Fibroblast of upper back skin (primary cell): ENCODE measurements around the gene CLDN14.
A peak's percentile ranks its signal among the peaks of the same experiment; 100 is the strongest.

ENCODE experiments used
- DNase-seq: peaks from one replicate; pipeline ENCODE4 v3.0.0-alpha.2; 2013

The CLDN14 gene

DNA sequence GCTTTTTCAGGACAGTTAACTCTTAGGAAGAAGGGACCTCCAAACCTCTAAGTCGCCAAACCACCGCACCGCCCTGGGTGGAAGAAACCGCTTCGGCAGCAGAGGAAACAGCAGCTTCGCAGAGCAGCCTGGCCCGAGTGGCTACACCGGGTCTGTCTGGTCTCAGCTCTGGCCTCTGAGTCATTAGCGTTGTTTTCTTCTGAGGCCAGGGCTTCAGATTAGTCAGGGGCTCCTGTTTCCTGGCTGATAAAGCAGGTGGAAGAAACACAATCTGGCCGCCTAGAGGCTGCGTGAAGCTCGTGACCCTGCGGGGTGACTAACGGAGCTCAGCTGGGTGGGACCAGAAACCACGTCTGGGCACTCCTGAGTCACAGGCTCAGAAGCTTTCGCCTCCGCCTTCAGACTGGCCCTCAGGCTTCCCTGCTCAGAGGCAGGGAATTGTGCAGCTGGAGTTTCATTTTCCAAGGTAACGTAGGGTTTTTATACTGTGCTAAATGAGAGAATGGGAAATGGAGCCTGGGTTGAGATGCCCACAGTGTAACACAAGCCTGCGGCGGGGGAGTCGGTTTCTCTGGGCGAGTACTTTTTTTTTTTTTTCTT, 49.9 kb downstream of the CLDN14 start:
- peak; percentile 98 for DNase-seq

DNA sequence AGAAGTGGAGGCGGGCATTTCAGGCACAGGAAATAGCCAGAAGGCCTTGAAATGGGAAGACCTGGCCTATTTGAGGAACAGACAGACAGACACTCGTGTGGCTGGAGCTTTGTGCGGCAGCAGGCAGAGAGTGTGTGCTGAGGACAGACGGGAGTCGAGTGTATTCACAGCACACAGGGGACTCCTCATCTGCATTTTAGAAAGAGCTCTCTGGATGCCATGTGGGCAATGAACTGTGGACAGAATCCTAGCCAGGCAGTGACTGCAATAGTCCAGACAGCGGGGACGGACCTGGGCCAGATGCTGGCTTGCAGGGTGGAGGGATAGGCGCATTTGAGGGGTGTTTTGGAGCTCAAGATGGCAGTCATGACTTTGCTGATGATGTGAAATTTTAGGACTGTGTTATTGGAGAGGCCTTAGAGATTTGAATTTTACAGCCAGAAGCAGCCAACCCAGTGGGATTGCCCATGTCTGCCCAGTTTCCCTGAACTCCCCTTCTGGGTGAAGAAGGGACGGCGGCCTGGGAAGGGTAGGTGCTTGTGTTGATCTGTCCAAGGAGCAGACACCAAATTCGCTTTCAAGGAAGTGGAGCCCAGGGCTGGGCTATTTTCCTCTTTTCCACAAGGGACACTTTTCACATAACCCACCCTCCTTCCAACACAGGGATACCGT, 51.0 kb downstream of the CLDN14 start:
- no peak for DNase-seq

DNA sequence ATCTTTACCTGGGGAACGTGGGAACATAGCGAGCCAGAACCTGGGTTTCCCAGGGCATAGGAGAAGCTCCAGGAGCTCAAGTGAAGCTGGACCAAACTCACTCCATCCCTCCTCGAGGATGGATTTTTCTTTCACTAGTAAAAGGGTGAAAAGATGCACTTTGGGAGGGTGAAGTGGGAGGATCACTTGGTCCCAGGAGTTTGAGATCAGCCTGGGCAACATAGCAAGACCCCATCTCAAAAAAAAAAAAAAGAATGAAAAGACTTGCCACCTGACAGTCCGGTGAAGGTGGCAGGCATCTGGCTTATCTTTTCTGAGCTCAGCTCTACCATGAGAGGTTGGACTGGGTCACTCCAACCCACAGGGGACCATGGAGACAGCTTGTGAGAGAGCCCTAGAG, 52.4 kb downstream of the CLDN14 start:
- DNase-seq, result no peak

DNA sequence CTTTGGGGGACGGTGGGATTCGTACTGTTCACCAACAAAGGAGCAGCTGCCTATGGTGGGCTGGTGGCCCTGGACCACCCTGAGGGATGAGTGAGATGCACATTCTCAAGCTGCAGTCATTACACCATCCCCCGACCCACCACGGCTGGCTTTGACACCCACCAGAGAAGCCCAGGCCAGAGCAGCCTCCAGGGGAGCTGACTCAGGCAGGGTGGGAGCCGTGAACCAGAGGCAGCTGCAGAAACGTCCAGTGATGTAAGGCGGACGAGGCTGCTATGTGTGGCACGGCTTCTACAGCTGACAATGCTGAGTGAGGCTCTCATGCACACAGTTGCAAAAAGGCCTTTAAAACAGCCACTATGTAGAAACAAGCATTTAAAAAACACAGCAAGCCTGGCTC, 54.6 kb downstream of the CLDN14 start:
- peak; percentile 70 for DNase-seq

DNA sequence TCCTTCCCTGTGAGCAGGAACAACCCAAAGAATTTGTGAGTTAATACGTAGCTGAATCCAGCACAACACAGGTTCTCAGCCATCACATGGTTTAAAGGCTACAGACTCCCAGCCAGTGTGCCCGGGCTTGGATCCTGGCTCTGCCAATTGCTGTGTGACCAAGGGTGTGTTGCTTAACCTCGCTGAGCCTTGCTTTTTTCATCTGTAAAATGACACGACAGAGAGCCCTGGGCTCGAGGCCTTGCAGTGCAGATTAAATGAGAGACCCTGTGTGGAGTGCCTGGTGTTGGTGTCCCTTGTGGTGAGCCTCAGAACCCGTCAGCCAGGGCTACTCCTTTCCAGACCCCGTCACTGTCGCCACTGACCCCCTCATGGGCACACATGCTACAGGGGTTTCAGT, 55.3 kb downstream of the CLDN14 start:
- no peak for DNase-seq

DNA sequence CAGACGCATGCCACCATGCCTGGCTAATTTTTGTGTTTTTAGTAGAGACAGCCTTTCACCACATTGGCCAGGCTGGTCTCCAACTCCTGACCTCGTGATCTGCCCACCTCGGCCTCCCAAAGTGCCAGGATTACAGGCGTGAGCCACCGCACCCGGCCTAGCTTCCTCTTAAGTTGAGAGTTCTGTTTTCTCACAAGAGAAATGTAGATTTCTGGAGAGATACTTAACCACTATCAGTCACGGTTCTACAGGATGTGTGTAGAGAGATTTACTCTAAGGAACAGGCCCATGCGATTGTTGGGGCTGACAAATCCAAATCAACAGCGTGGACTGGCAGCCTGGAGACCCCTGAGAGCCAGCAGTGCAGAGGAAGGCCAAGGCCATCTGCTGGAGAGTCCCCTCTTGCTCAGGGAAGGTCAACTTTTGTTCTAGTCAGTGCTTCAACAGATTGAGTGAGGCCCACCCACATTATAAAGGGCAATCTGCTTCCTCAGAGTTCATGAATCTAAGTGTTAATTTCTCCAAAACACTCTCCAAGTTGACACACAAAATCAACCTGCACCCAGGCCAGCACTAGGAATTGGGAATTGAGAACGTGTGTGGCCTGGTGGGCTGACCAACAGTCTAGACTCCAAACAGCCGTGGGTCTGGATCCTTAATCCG, 56.0 kb downstream of the CLDN14 start:
- no peak for DNase-seq

DNA sequence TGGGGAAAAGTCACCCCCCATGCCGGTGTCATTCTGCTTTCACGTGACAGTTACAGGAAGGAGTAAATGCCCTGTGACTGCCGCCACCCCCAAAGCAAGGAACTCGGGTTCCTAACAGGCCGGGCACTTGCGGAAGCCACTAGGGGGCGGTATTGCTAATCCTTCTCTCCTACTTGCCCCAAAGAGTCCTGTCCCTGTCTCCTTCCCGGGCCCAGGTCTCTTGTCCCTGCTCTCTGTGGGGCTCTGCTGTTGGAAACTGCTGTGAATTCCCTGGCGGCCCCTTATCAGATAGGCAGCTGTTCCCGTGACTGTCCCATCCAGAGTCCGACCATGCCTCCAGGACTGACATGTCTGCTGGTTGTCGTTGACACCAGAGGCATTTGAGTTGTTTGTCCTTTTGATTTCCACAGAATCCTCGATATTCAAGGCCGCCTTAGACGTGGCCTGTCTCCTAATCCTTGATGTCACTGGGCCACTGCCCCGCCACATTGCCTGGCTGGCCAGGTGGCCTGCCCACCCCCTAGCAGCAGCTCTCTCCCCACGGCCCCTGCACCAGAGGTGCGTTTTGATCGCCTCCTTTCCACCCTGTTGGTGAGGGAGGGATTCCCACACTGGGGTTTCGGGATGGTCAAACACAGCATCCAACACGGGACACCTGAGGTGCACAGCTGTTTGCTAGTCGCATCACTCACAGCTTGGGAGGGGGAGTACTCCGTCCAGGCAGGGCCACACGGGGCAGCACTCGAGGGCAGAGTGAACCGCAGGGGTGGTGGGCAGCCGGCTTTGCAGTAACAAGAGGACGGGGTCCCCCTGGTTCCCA, 57.4 kb downstream of the CLDN14 start:
- peak; percentile 62 for DNase-seq

DNA sequence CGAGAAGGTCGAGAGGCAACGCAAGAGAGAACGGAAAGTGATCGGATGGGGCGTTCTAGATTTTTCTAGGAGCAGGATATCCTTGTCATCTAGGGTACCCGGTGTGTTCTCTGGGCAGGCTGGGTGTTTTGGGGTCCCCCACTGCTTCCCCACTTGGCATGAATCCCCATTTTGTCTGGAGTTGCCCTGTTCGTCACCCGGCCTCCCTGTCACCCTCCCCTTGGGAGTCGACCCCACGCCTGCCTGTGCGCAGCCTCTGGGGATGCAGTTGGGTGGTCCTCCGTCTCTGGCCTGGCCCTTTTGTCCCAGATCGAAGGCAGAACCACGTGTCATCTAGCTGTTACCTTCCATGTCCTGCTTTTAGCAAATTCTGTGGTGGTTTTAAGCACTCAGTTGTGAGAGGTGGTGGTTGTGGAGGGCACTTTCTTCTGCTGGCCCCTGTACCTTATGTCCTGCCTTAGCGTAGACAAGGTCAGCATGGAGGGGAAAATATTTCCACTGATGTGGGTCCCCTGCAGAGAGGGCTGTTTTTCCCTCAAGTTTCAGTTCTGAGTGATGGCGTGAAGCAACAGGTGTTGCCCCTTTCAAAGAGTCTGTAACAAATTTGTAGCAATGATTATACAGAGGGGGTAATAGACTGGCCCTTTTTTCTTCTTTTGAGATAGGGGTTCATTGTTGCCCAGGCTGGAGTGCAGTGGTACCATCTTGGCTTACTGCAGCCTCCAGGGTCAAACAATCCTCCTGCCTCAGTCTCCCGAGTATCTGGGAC, 59.2 kb downstream of the CLDN14 start:
- DNase-seq, result no peak

DNA sequence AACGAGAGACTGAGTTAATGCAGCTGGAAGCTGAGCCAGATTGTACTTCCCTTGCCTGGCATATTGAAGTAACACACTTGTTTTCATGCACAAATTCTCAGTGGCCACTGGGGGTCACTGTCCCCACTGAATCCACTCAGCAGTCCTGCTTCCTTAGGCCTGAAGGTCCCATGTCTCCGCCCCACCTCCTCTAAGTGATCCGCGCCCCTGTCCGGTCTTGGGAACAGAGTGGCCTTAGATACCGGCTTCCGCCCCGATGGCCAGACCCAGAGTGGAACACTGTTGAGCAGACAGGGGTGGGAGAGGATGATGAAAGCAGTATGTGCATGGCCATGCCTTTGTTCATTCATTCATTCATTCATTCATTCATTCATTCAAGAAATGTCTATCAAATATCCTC, 59.9 kb downstream of the CLDN14 start:
- peak; percentile 84 for DNase-seq

DNA sequence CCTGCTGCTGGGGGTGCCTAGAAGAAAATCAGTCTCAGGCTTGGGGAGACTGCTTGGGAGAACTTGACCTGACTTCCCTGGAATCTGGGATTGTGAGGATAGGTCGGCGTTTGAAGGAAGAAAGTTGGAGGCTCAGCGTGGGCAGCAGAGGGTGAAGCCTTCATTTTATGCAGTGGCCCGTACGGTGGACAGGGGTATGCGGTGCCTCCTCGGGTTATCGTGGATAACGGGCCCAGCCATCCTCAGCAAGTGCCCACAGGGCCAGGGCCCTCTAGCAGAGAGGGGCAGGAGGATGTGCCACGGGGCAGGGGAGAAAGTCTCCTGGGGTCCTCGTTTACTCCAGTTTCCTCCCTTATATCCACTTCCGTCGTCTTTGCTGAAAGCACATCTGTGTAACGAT, 60.7 kb downstream of the CLDN14 start:
- no peak for DNase-seq

DNA sequence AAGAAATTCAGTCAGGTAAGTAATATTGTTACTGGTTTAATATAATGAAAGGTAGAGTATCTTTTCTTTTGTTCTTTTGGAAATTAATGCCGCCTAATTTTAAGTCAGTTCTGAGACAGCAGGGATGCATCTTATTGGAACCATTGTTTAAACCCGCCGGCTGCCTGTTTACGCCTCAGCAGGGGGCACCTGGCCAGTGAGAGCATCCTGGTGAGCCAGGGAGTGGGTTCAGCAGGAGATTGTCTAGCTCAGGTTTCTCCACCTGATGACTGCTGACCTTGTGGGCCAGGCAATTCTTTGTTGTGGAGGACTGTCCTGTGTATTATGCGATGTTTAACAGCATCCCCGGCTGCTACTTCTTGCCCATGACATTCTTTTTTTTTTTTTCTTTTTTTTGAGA, 64.5 kb downstream of the CLDN14 start:
- DNase-seq, result no peak

DNA sequence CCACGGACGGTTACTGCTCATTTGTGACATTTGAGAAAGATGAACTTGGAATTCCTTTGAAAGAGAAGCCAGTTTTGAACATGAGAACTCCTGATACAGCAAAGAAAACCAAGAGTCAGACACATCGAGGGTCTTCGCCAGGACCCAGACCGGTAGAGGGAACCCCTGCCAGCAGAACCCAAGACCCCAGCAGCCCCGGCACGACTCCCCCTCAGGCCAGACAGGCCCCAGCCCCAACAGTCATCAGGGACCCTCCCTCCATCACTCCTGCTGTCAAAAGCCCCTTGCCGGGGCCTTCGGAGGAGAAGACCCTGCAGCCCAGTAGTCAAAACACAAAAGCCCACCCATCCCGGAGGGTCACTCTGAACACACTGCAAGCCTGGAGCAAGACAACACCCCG, 67.0 kb downstream of the CLDN14 start:
- DNase-seq, result no peak

DNA sequence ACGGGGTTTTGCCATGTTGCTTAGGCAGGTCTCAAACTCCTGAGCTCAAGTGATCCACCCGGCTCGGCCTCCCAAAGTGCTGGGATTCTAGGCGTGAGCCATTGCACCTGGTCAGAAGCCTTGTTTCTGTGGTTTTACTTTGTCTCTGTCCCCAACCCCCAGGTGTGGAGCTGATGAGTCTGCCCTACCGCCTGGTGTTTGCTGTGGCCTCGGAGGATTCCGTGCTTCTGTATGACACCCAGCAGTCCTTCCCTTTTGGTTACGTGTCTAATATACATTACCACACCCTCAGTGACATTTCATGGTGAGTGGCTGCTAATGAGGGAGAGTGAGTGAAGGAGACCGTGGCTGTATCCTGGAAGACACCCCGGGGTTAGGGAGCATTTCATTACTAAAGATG, 68.6 kb downstream of the CLDN14 start:
- no peak for DNase-seq
